HG03354 (cell line): ENCODE measurements around the gene SHC4.

ENCODE experiments used
- ATAC-seq: cut with Tn5 transposase; IDR thresholded peaks from one replicate; pipeline ENCODE4 v1.9.1; 2021; ENCODE audit warnings: mild to moderate bottlenecking; ENCODE audit not compliant: unreplicated experiment, poor library complexity, severe bottlenecking

The SHC4 gene

GRCh38 chr15:48781017-48781416 lies 182.7 kb downstream of the SHC4 start:
- no peak for ATAC-seq

- no peak for ATAC-seq
These were observed 185.4 kb downstream of the SHC4 start for GRCh38 chr15:48778331-48778730.

GRCh38 chr15:48777645-48778330 lies 185.9 kb downstream of the SHC4 start:
- ATAC-seq, result no peak

- no peak for ATAC-seq
These were observed 188.2 kb downstream of the SHC4 start for GRCh38 chr15:48775546-48775945.

GRCh38 chr15:48774484-48774883 lies 189.2 kb downstream of the SHC4 start:
- no peak for ATAC-seq
